ENCODE measurements around the gene RAD51B. TPM values are rescaled to one million over a fixed set of nuclear protein-coding genes. Genes with fewer than 3 reads are reported as not detected.

The RAD51B gene
- total and polyA plus RNA-seq, 2 experiments from 2014 or later: 11.7 to 17.8 TPM

GRCh38 chr14:68749487-68750475 is 930.2 kb downstream of the RAD51B start:
- peaks cover 64% of the 10 kb centered on the region for H3K4me1 ChIP-seq (ENCODE audit: low read depth)
- no peak for TF ChIP-seq CTCF (IDR thresholded peaks at IDR 0.05; ENCODE audit: low read depth, low read length)
- no peaks in the 10 kb centered on the region for H3K27me3 ChIP-seq
- peak in 1 of 2 donors; percentile 81 for DNase-seq (ENCODE audit: low read depth in 1 of 2, low spot score in 1 of 2)
- H3K27ac ChIP-seq: peak overlapping the region; percentile 90
- no peaks in the 10 kb centered on the region for H3K36me3 ChIP-seq
- no peak overlapping the region for H3K4me3 ChIP-seq
- no peaks in the 10 kb centered on the region for H3K9me3 ChIP-seq (ENCODE audit: low read depth)

GRCh38 chr14:68752271-68753006 is 932.9 kb downstream of the RAD51B start:
- H3K9me3 ChIP-seq (ENCODE audit: low read depth): no peaks in the 10 kb centered on the region
- H3K4me1 ChIP-seq (ENCODE audit: low read depth): peaks cover 69% of the 10 kb centered on the region
- H3K27me3 ChIP-seq: no peaks in the 10 kb centered on the region
- TF ChIP-seq CTCF (IDR thresholded peaks at IDR 0.05; ENCODE audit: low read depth, low read length): no peak
- peak overlapping the region; percentile 73 for H3K27ac ChIP-seq
- DNase-seq (ENCODE audit: low read depth in 1 of 2, low spot score in 1 of 2): no peak
- no peak overlapping the region for H3K4me3 ChIP-seq
- no peaks in the 10 kb centered on the region for H3K36me3 ChIP-seq

- H3K9me3 ChIP-seq (ENCODE audit: low read depth): no peaks in the 10 kb centered on the region
- H3K27ac ChIP-seq: no peak overlapping the region
- peaks cover 69% of the 10 kb centered on the region for H3K4me1 ChIP-seq (ENCODE audit: low read depth)
- no peak overlapping the region for H3K4me3 ChIP-seq
- no peaks in the 10 kb centered on the region for H3K27me3 ChIP-seq
- TF ChIP-seq CTCF (IDR thresholded peaks at IDR 0.05; ENCODE audit: low read depth, low read length): no peak
- peak in 1 of 2 donors; percentile 68 for DNase-seq (ENCODE audit: low read depth in 1 of 2, low spot score in 1 of 2)
- no peaks in the 10 kb centered on the region for H3K36me3 ChIP-seq
These were observed 934.1 kb downstream of the RAD51B start for GRCh38 chr14:68753690-68754089.

GRCh38 chr14:68755016-68755353 is 935.4 kb downstream of the RAD51B start:
- Histone ChIP-seq H3K27ac (no peak overlapping the region), H3K36me3 (no peaks in the 10 kb centered on the region), H3K27me3 (no peaks in the 10 kb centered on the region), H3K9me3 (ENCODE audit: low read depth) (no peaks in the 10 kb centered on the region), H3K4me1 (ENCODE audit: low read depth) (peaks cover 69% of the 10 kb centered on the region), H3K4me3 (no peak overlapping the region)
- no peak for TF ChIP-seq CTCF (IDR thresholded peaks at IDR 0.05; ENCODE audit: low read depth, low read length)
- no peak for DNase-seq (ENCODE audit: low read depth in 1 of 2, low spot score in 1 of 2)

- H3K4me1 ChIP-seq (ENCODE audit: low read depth): peaks cover 74% of the 10 kb centered on the region
- no peaks in the 10 kb centered on the region for H3K36me3 ChIP-seq
- no peak overlapping the region for H3K27ac ChIP-seq
- H3K27me3 ChIP-seq: no peaks in the 10 kb centered on the region
- H3K9me3 ChIP-seq (ENCODE audit: low read depth): no peaks in the 10 kb centered on the region
- no peak for TF ChIP-seq CTCF (IDR thresholded peaks at IDR 0.05; ENCODE audit: low read depth, low read length)
- H3K4me3 ChIP-seq: no peak overlapping the region
- no peak for DNase-seq (ENCODE audit: low read depth in 1 of 2, low spot score in 1 of 2)
These were observed 936.5 kb downstream of the RAD51B start for GRCh38 chr14:68756000-68756481.
